HG02885 (cell line): ENCODE data around the gene MAP2K7.

Source experiments
- ATAC-seq: cut with Tn5 transposase; IDR thresholded peaks from one replicate; pipeline ENCODE4 v1.9.1; 2021; ENCODE audit warnings: mild to moderate bottlenecking; ENCODE audit not compliant: unreplicated experiment, poor library complexity

Gene MAP2K7

GRCh38 chr19:7905268-7905667, 1.6 kb downstream of the MAP2K7 start:
- ATAC-seq, result no peak

GRCh38 chr19:7905859-7906258, 2.2 kb downstream of the MAP2K7 start:
- no peak for ATAC-seq

- ATAC-seq, result no peak
These were observed 3.4 kb downstream of the MAP2K7 start for GRCh38 chr19:7907122-7907521.

GRCh38 chr19:7907544-7907943, 3.9 kb downstream of the MAP2K7 start:
- no peak for ATAC-seq

GRCh38 chr19:7908078-7908699, 4.5 kb downstream of the MAP2K7 start:
- no peak for ATAC-seq

- ATAC-seq, result no peak
These were observed 5.2 kb downstream of the MAP2K7 start for GRCh38 chr19:7908742-7909461.

GRCh38 chr19:7909471-7910067, 5.9 kb downstream of the MAP2K7 start:
- no peak for ATAC-seq

- ATAC-seq, result no peak
These were observed 6.9 kb downstream of the MAP2K7 start for GRCh38 chr19:7910321-7911161.

GRCh38 chr19:7911508-7912143, 7.9 kb downstream of the MAP2K7 start:
- ATAC-seq, result no peak

GRCh38 chr19:7912144-7912696, 8.5 kb downstream of the MAP2K7 start:
- ATAC-seq, result no peak

- ATAC-seq, result no peak
These were observed 9.3 kb downstream of the MAP2K7 start for GRCh38 chr19:7912697-7913564.

GRCh38 chr19:7913652-7914051, 10.0 kb downstream of the MAP2K7 start:
- no peak for ATAC-seq

GRCh38 chr19:7914099-7914498, 10.4 kb downstream of the MAP2K7 start:
- ATAC-seq, result no peak

- no peak for ATAC-seq
These were observed 10.9 kb downstream of the MAP2K7 start, which contains the start of gene TGFBR3L for GRCh38 chr19:7914598-7915045. TGFBR3L (plus strand) TSS chr19:7914830.

GRCh38 chr19:7915250-7916102, 11.8 kb downstream of the MAP2K7 start:
- ATAC-seq, result no peak

- ATAC-seq, result no peak
These were observed 12.7 kb downstream of the MAP2K7 start for GRCh38 chr19:7916103-7916954.

GRCh38 chr19:7916955-7917266, 13.2 kb downstream of the MAP2K7 start:
- no peak for ATAC-seq
